OCI-LY3 (cell line): ENCODE results near the gene FAM53A.

Source experiments
- EZH2phosphoT487 ChIP-seq: fragments of 200-600 bp; shearing (Covaris generic); IDR thresholded peaks from 2 replicates; pipeline ENCODE4 v1.6.1; 2018; ENCODE audit warnings: antibody characterized with exemption, mixed run types, low read depth
- TF ChIP-seq, protein P1 (sequence below): fragments of 200-600, 300-600 bp; sonication (generic); IDR thresholded peaks from 2 replicates; pipeline ENCODE4 v1.5.1; 2014; ENCODE audit warnings: antibody characterized with exemption, low read length, low read depth

DNA sequence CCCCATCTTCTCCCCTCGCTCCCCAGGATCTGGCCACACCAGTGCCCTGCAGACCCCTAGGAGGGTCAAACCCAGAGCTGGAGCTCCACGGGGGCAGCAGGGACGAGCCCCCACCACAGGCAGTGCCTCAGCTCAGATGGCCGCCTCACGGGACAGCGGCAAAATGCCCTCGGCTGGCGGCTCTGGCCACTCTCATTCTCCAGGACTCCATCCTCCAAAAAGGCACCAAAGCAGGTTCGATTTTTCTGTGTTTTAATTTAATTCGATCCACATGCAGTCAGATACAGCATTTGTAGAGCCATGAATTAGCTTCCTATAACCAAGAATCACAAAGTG lies 8.3 kb downstream of the FAM53A start:
- TF ChIP-seq, protein P1, sequence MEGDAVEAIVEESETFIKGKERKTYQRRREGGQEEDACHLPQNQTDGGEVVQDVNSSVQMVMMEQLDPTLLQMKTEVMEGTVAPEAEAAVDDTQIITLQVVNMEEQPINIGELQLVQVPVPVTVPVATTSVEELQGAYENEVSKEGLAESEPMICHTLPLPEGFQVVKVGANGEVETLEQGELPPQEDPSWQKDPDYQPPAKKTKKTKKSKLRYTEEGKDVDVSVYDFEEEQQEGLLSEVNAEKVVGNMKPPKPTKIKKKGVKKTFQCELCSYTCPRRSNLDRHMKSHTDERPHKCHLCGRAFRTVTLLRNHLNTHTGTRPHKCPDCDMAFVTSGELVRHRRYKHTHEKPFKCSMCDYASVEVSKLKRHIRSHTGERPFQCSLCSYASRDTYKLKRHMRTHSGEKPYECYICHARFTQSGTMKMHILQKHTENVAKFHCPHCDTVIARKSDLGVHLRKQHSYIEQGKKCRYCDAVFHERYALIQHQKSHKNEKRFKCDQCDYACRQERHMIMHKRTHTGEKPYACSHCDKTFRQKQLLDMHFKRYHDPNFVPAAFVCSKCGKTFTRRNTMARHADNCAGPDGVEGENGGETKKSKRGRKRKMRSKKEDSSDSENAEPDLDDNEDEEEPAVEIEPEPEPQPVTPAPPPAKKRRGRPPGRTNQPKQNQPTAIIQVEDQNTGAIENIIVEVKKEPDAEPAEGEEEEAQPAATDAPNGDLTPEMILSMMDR: no peak
- no peak for TF ChIP-seq EZH2phosphoT487
